Measurements from ENCODE around the gene DBH.
"Not testable (repeated sequence)": the region's sequence is repeated elsewhere in the genome, so short reads cannot be mapped to it uniquely, and the experiment has no call there.

The DBH gene

DNA sequence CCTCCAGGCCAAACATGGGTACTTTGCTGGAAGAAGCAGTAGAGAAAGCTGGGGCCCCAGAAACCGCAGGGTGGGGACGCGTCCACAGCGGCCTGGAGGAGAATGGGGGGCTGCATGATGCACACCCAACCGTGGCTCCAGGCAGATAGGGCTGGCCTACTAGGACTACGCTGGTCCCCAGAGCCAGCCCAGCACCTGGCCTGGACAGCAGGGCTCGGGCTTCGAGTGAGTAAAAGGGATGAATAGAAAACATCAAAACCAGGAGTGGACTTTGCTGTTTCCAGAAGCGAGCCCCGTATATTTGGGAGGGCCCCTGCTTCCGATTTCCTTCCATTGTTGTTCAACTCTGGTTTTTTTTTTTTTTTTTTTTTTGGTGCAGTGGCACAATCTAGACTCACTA is 30.7 kb downstream of the DBH start:
- no peak for DNase-seq

DNA sequence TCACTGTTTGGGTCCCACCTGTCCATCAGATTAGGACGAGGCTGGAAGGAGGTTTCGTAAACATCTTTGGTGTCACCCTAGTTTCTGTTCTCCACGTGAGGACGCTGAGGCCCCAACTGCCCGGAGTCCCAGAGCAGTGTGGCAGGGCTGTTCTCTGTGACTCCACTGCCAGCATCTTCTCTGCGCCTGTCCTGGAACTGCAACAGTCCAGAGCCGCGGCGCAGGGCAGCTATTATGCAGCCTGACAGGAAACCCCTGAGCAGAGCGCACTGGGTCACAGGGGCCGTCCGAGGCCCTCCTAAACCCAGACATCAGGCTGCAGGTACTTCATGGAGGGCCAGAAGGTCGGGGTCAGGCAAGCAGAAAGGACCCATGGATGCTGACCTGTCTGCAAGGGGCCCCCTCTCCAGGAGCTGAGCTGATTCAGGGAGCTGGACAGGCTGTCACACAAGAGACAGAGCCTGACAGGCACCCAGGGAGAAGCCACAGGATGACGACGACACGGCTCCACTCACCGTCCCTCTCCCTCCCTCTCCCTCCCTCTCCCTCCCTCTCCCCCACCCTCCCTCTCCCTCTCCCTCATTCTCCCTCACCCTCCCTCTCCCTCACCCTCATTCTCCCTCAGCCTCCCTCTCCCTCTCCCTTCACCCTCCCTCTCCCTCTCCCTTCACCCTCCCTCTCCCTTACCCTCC is 31.7 kb downstream of the DBH start:
- DNase-seq = no peak

DNA sequence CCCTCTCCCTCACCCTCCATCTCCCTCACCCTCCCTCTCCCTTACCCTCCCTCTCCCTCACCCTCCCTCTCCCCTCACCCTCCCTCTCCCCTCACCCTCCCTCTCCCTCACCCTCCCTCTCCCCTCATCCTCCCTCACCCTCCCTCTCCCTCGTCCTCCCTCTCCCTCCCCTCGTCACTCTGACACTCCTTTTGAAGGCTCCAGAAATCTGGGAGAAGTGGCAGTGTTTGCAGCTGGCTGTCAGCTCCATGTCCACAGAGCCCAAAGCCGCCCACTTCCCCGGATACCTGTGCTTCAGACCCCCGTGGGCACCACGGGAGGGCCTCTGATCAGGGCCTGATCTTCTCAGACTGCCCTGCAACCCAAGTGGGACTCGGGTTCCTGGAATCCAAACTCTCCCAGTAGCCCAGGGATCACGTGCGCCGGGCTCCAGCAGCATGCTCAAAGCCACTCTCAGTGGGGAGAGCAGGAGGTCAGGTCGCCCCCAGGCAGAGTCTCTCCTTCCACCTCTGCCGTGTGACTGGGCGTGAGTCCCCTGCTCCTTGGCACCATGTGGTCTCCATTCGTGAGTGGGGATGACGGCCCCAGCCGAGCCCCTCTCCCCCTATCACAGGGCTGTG is 33.1 kb downstream of the DBH start:
- DNase-seq = no peak

DNA sequence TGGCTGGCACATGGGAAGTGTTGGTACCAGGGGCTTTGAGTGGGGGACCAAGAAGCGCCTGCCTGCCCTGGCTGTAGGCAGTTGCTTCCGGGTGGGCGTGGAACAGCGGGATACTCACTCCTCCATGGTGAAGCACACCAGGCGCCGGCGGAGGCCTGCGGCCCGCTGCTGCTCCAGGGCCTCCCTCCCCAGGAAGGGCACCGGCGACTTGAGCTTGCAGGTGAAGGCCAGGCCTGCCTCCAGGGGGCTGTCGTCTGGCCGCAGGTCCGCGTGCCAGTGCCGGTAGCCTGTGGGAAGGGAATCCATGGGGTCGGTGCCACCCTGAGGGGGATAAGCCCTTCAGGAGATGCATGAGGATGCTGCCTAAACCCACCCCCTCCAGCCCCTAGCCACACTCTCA is 34.3 kb downstream of the DBH start:
- no peak for DNase-seq

DNA sequence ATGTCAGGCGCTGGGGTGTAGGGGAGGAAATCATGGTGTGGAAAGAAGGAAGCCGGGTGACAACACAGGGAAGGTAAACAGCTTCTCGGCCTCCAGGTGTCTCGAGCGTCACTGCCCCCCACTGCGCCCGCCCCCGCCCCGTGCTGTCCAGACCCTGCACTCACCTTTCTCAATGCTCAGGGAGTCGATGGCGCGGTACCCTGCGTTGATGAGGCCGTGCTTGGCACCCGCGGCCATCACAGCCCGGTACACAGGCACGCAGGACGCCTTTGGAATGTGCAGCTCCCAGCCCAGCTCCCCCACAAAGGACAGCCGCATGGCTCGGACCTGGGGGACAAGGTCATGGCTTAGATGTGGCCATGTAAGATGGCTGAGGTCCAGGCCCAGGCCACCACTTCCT is 35.2 kb downstream of the DBH start:
- DNase-seq = no peak

DNA sequence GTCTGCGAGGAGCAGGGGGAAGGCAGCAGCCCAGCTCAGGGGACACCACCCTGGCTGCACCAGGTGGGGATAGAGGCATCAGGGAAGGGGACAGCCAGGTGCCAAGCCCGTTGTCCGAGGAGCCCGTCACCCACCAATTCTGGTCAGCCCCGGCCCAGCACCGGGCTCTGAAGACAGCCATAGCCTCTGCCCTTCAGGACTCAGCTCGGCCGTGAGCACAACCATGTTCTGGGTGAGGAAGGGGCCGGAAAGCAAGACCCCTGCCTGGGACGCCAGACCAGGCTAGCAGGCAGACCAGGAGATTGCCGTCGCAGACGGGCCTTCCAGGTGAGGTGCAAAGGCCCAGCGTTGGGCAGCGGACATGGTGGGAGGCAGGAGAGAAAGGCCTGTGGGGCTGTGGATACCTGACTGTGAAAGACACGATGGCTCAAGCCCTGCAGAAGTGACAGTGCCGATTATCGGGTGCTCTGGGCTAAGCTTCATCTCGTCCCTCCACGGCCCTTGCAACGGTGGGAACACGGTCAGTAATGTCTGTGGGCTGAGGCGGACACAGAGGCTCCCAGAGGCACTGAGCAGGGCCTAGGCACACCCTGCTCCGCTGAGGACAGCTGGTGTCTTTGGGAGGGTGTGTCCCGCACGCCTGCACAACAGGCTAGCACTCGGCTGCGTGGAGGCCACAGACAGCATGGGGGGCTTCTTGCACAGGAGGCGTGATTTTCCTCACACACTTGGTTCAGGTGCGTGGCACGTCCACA is 36.5 kb downstream of the DBH start:
- no peak for DNase-seq

DNA sequence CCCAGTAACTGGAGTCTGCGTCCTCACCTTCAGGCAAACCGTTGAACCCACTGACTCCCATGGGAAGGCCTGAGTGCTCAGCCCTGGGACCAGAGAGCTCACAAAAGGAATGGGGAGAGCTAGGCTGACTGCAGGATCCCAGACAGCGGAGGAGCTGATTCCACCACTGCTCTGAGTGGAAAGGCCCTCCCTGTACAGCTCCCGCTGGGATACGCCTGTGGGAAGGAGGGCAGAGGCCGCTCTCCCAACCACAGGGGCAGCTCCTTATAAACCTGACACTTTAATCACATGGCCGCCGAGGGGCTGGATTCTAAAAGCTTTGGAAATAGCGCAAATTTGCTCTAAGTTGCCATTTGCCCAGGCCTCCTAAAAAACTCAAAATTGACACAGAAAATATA is 37.1 kb downstream of the DBH start:
- DNase-seq = no peak

DNA sequence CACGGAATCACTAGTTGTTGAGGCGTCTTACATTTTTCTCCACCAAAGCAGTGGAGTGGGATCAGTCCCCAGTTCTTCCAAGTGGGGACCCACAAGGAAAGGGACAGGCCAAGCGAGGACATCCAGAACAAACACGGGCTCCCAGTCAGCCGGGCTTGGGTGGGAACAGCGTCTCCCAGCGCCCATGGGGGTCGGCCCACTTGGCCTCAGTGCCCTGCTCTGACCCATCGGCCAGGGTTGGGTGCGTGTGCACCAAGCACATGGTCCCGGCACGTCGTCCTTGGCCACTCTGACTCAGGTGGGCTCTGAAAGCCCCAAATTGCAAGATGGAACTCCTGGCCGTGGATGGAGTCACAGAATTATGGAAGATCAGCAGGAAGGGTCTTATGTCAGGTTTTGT is 37.9 kb downstream of the DBH start:
- no peak for DNase-seq

DNA sequence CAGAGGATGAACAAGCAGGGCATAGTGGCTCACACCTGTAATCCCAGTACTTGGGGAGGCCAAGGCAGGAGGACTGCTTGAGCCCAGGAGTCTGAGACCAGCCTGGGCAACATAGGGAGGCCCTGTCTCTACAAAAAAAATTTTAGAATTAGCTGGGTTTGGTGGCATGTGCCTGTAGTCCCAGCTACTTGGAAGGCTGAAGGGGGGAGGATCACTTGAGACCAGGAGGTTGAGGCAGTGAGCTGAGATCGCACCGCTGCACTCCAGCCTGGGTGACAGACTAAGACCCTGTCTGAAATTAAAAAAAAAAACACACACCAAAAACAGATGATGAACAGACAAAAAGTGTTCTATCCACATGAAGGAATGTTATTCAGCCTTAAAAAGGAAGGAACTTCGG is 39.6 kb downstream of the DBH start:
- DNase-seq = not testable (repeated sequence)

DNA sequence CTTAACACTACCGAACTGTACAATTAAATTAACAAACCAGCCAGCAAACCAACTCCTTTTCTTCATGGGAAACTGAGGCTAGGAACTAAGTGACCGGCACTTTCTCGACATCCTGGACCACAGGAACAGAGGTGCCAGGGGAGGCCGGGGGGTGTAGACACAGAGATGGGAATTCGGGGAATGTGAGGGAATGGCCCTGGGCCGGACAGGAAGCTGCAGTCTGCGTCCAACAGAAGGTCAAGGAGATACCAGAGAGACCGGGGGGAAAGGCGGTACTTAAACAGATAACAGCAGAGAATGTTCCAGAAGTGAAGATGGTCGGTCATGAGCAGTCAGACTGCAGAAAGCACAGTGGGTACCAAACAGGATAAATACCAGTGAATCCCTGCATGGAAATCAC is 40.3 kb downstream of the DBH start:
- no peak for DNase-seq

DNA sequence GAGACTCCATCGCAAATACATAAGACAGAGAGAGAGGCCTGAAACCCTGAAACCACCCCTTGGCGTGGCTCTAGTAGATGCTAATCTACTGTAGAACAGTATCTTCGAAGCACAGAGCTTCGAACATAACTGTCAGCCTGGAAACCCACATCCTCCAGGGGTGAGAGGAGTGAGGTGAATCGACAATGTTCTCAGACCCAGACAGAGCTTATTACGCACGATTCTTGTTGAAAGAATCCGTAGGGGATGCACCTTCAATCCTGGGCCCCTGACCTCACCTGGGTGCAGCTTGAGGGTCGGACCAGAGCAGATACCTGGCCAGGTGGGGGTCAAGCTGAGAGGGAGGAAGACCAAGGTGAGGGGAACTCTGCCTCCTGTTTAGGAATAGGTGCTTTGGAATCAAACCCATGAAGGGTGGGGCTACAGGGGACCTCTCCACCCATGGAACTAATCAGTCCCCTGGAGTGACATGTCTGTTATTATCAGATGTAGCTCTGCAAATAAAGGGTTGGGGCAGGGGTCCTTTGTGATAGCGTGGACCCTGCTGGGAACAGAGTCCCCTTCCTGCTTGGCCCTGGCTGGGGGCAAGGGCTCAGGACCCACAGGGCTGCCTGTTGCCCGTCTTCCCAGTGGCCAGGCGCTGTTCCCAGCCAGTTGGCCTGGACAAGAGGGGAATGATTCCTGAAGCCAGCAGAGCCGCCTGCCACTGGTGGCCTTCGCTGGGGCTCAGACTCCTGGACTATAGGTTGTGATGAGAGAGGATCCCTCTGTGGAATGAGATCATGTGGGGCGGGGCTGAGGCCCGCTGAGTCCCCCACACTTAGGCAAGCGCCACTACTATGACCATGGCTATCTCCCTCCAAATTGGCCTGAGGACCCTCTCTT is 41.2 kb downstream of the DBH start:
- DNase-seq = no peak

DNA sequence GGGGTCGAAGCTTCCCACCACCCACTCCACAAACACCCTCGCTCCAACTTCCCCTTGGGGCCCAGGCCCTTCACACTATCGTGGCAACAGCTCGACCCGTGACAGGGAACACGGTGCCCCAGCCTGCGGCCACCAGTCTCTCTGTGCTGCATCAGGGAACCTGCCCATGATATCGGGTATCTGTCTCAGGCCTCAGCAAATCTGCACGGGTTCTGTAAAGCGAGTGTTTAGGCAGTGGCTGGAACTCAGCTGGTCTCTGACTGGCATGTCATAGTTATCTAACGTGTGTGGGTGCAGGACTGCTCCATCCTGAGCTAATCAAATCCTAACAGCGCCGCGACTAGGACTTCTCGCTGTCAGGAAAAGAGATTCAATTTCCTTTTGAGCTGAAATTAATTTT is 42.9 kb downstream of the DBH start:
- no peak for DNase-seq

DNA sequence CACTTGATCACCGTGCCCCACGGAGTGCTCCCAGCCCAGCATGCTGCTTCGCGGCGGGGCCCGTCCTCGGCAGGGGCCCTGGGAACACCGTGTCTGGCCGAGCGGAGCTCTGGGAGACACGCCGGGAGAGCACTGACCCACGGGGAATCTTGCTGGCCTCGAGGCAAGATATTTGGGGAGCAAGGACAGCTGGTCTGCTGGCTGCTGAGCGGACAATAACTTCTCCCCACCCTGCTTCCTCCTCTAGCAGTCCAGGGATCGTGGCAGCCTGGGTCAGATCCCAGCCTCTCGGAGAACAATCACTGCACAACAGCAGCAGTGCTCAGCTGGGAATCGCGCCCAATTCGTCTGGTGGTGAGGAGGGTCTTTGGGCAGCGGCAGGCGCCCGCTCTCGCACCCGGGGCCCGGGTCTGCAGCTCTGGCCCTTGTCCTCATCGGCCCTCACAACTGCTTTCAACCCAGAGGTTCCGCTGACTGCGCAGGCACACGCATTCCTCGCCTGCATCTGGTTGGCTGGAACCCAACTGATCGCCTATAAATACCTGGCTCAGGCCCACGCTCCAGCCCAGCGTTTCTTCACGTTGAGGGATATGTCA is 43.4 kb downstream of the DBH start:
- no peak for DNase-seq

DNA sequence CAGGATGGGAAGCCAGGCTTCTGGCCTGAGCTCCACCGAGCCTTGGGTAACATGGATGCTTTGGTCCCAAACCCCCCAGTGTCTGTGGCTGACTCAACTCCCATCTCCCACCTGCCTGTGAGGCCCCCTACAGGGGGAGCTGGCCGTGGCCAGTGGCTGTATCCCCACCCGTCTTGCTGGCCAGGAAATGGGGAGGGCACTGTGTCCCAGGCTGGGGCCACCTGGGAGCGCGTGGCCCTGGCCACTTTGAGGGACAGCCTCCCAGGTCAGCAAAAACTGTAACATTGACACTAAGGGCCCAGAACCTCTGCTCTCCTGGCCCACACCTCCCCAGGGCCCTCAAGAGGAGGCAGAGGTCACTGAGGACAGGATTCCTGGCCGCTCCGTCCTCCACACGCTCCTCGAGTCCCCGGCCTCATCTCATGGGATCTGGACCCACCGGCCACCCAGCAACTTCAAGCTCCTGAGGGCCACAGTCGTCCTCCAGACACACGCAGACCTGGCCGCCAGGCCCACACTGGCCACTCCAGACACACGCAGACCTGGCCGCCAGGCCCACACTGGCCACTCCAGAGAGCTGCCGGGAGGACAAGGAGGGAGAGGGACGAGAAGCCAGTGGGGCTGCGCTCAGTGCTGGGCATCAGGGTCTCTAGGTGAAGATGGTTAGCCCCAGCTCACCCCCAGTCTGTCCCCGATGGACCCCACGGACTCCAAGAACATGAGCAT is 44.2 kb downstream of the DBH start:
- no peak for DNase-seq

DNA sequence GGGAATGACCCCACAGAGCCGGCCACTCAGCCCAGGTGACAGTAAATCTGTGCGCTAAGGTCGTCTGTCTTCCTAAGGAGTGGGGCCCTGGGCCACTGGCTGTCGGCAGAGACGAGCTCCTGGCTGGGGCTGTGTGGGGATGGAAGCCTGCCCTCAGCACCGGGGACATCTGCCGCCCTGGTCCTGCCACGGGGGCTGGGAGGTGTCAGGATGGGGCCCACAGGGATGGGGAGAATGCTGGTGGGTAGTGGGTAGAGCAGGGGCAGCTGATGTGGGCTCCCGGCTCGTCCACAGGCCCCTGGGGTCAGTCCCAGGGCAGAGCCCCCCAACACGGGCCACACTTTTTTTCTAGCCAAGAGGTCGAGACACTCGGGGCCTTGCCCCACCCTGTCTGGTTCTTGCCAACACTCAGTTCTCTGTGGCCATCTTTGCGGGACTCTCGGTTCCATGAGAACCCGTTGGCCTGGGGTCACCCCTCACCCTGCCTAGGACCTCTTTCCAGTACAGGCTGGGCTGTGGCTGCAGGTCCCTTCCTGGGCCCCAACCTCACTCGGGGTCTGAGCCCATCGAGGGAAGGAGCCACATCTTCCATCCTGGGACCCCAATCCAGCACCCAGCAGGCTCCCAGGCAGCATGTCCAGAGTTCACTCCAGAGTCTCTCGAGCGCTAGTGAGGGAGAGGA is 45.0 kb downstream of the DBH start:
- DNase-seq = no peak

DNA sequence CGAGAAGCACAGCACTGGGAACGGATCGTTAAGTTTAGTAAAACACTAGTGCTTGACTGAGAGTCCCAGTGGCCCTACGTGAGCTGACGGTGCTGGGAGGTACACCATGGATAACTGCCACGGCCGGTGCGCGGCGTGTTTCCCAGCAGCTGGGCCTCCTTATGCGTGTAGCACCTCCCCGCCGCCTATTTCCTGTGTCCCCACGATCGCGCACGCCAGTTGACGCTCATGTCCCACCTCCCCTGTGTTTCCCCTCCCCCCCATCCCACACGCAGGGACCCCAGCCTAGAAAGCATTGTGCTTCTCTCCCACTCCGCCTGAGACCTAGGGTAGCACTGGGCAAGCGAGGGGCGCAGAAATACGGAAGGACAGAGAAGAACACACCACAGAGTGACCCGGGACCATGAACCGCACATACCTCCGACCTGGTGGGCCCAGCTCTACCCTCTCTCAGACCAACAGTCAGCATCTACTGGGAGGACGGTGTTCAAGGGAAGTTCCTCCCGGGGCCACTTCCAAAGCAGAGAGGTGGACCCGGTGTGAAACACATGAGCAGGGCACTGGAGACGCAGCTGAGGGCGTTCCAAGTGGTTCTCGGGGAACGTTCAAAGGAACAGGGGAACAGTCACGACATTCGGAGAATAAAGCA is 45.6 kb downstream of the DBH start:
- DNase-seq = no peak

DNA sequence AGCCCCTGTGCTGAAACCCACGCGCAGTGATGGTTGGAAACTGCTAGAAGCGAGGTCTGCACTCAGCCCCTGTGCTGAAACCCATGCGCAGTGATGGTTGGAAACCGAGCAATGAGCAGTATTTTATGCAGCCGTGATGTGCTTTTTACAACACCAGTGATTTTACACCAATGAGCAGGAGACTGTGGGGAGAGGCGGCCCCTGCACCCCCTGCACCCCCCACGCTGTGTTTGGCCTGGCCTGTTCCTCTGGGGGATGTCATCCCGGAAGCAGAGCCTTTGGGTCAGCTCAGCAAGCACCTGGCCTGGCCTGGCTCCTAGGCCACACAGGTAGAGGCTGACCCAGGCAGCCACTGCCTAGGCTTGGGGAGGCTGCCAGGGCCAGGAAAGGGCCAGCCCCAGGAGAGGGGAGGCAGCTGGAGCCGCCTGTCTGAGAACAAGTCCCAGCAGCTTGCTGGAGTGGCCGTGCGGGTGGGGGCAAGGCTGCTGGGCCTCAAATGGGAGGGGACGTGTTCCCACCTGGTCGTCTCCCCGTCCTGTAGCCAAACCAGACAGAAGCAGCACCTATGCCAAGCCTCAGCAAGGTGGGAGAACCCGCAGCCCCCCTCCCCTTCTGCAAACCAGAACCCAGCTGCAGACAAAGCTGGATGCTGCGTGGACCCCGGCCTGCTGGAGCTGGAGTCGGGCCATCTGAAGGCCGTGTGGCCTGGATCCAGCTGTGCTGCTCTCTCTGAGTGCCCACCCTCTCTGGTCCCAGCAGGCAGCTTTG is 46.8 kb downstream of the DBH start:
- DNase-seq = no peak

DNA sequence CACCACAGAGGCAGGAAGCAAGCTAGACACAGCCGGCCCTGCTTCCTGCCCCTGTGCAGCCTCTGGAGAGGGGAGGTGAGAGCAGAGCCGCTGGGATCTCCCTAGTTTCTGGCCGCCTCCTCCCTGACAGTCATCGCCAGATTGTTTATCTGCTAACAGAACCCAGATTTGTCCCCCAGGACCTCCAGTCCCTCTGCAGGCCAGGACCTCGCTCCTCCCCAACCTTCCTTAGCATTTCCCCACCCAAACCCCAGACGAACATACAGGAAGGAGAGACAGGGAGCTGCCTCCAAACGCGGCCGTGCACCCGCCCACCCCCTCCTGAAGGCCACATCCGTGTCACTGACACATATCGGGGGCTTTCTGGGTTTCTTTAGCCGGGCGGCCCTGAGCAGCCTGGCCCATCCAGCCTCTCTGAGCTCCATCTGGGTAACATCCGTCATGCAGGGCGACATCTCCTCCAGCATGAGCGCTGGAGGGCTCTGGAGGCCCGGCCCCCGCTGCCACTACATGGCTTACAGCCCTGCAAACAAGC is 47.5 kb downstream of the DBH start:
- no peak for DNase-seq
